Neutrophil (primary cell): ENCODE measurements around the gene S100A3.
"Not testable (repeated sequence)": the region's sequence is repeated elsewhere in the genome, so short reads cannot be mapped to it uniquely, and the experiment has no call there.

Experiments
- H3K27ac ChIP-seq: fragments of 200-600 bp; sonication (generic); 2 replicates; pipeline ENCODE4 v1.5.1; 2016; ENCODE audit warnings: mild to moderate bottlenecking, moderate library complexity
- H3K27me3 ChIP-seq: fragments of 200-600 bp; sonication (generic); 2 replicates; pipeline ENCODE4 v1.6.0; 2016; ENCODE audit warnings: mild to moderate bottlenecking
- H3K36me3 ChIP-seq: fragments of 200-600 bp; sonication (generic); 2 replicates; pipeline ENCODE4 v1.5.1; 2017
- H3K4me1 ChIP-seq, 2 experiments: fragments of 200-600 bp in 1 of 2; sonication (generic) in 1 of 2; 1 replicate in 1 of 2; 2 replicates in 1 of 2; pipeline versions ENCODE4 v1.5.1 to v1.6.1; 2013 to 2016; ENCODE audit warnings: low read depth in 1 of 2, low read length in 1 of 2, mild to moderate bottlenecking in 1 of 2, moderate library complexity in 1 of 2; ENCODE audit not compliant: control insufficient read depth in 1 of 2, insufficient read depth in 1 of 2
- H3K4me3 ChIP-seq, 2 experiments: fragments of 200-600 bp in 1 of 2; sonication (generic) in 1 of 2; 1 replicate in 1 of 2; 2 replicates in 1 of 2; pipeline ENCODE4 v1.5.1; 2013 to 2016; ENCODE audit warnings: low read depth in 1 of 2, low read length in 1 of 2, mild to moderate bottlenecking in 1 of 2, moderate library complexity in 1 of 2
- H3K9me3 ChIP-seq: fragments of 200-600 bp; sonication (generic); 2 replicates; pipeline ENCODE4 v1.5.1; 2016
- CTCF ChIP-seq: fragments of 200-600 bp; sonication (generic); IDR thresholded peaks from 2 replicates; pipeline ENCODE4 v1.5.1; 2016; ENCODE audit warnings: antibody characterized with exemption

Gene S100A3

GRCh38 chr1:153548722-153549688, at the start of gene S100A3:
S100A3 (minus strand) TSS chr1:153549258; CDS start chr1:153548485, 773 bp downstream.
- no peaks in the 10 kb centered on the region for H3K9me3 ChIP-seq
- no peaks in the 10 kb centered on the region for H3K27me3 ChIP-seq
- H3K4me3 ChIP-seq: no peak within 1 kb of the TSS
- TF ChIP-seq CTCF: no peak
- peaks cover 6% of the 10 kb centered on the region for H3K36me3 ChIP-seq
- H3K4me1 ChIP-seq: peaks cover 65 to 71% of the 10 kb centered on the region in 2 experiments
- H3K27ac ChIP-seq: peak within 1 kb of the TSS; percentile 38

GRCh38 chr1:153598309-153599172, 49.5 kb upstream of the S100A3 start:
- no peak for TF ChIP-seq CTCF
- H3K27me3 ChIP-seq: peaks cover 41% of the 10 kb centered on the region
- H3K27ac ChIP-seq: no peak overlapping the region
- H3K9me3 ChIP-seq: no peaks in the 10 kb centered on the region
- H3K36me3 ChIP-seq: no peaks in the 10 kb centered on the region
- H3K4me3 ChIP-seq: no peak overlapping the region
- peaks cover 2 to 12% of the 10 kb centered on the region in 2 experiments for H3K4me1 ChIP-seq

GRCh38 chr1:153597206-153597605, 48.1 kb upstream of the S100A3 start:
- no peak overlapping the region for H3K27ac ChIP-seq
- no peak overlapping the region for H3K4me3 ChIP-seq
- H3K9me3 ChIP-seq: no peaks in the 10 kb centered on the region
- no peaks in the 10 kb centered on the region for H3K36me3 ChIP-seq
- peaks cover 27% of the 10 kb centered on the region for H3K27me3 ChIP-seq
- H3K4me1 ChIP-seq: peaks cover 2 to 12% of the 10 kb centered on the region in 2 experiments
- TF ChIP-seq CTCF: no peak

- Histone ChIP-seq H3K4me3 (no peak overlapping the region), H3K36me3 (no peaks in the 10 kb centered on the region), H3K9me3 (no peaks in the 10 kb centered on the region), H3K27me3 (no peaks in the 10 kb centered on the region), H3K27ac (no peak overlapping the region), H3K4me1 (no peaks in the 10 kb centered on the region)
- no peak for TF ChIP-seq CTCF
These were observed 43.7 kb upstream of the S100A3 start for GRCh38 chr1:153592748-153593147.

GRCh38 chr1:153588482-153588881, 39.4 kb upstream of the S100A3 start:
- H3K4me1 ChIP-seq: no peaks in the 10 kb centered on the region
- H3K9me3 ChIP-seq: no peaks in the 10 kb centered on the region
- no peak for TF ChIP-seq CTCF
- no peak overlapping the region for H3K27ac ChIP-seq
- H3K4me3 ChIP-seq: no peak overlapping the region
- peaks cover 14% of the 10 kb centered on the region for H3K27me3 ChIP-seq
- H3K36me3 ChIP-seq: no peaks in the 10 kb centered on the region

- not testable (repeated sequence) for H3K27ac ChIP-seq, H3K4me3 ChIP-seq, H3K4me1 ChIP-seq, H3K9me3 ChIP-seq, H3K36me3 ChIP-seq
- peaks cover 14% of the 10 kb centered on the region for H3K27me3 ChIP-seq
These were observed 39.0 kb upstream of the S100A3 start for GRCh38 chr1:153588033-153588432.
